GM12801 (cell line): Measurements from ENCODE around the gene TMEM266.

Experiments used
- TF ChIP-seq, protein P1 (sequence below): IDR thresholded peaks from one replicate; pipeline ENCODE4 v1.5.1; 2011; ENCODE audit warnings: control low read depth; ENCODE audit not compliant: insufficient read length; ENCODE audit errors: extremely low read depth

TMEM266 gene

GRCh38 chr15:76222159-76222558 is 162.4 kb downstream of the TMEM266 start:
- TF ChIP-seq, protein P1, sequence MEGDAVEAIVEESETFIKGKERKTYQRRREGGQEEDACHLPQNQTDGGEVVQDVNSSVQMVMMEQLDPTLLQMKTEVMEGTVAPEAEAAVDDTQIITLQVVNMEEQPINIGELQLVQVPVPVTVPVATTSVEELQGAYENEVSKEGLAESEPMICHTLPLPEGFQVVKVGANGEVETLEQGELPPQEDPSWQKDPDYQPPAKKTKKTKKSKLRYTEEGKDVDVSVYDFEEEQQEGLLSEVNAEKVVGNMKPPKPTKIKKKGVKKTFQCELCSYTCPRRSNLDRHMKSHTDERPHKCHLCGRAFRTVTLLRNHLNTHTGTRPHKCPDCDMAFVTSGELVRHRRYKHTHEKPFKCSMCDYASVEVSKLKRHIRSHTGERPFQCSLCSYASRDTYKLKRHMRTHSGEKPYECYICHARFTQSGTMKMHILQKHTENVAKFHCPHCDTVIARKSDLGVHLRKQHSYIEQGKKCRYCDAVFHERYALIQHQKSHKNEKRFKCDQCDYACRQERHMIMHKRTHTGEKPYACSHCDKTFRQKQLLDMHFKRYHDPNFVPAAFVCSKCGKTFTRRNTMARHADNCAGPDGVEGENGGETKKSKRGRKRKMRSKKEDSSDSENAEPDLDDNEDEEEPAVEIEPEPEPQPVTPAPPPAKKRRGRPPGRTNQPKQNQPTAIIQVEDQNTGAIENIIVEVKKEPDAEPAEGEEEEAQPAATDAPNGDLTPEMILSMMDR, result no peak

- TF ChIP-seq, protein P1, result no peak
These were observed 163.7 kb downstream of the TMEM266 start for GRCh38 chr15:76223521-76223920.

GRCh38 chr15:76229266-76229665 is 169.5 kb downstream of the TMEM266 start:
- TF ChIP-seq, protein P1, result no peak

DNA sequence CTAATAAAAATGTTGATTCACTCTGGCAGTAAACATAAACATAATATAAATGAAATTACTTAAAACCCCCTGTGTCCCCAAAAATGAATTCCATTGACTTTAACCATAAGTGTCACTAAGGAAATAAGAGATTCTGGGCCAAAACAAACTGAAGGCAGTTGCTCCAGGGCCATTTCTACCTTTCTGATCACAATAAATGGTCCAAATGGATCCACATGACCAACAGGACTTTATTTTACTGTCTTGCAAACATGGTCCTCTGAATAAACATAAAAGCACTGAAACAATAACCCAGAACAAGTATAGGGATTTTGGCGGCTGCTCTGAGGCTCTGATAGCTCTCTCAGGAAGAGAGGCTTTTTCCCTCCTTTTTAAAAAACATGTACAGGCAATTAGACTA is 174.1 kb downstream of the TMEM266 start:
- TF ChIP-seq, protein P1, result no peak

DNA sequence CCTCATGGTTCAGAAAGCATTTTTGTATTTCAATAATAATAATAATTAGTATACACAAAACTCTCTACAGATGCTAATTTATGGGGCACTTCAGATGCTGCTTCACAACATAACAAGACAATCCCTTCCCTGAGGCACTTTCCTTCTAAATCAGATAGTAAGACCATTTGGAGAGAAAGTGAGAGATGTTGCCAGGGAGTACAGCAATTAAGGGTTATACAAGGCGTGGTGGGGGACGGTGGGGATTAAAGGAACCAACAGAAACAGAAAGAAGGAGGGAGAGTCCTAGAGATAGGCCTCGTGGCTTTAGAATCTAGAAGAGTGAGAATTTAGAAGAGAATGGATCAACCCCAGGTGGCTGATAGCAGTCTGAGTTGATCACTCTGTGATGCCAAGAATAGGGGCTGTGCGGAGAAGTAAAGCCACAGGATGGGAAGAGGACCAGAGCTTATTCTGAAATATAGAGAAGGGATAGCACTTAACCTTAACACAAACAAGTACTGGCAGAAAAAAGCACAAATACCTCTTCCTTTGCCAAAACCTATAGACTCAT is 174.6 kb downstream of the TMEM266 start:
- TF ChIP-seq, protein P1, result no peak

GRCh38 chr15:76235186-76235826 is 175.5 kb downstream of the TMEM266 start:
- TF ChIP-seq, protein P1, result no peak

GRCh38 chr15:76236350-76236749 is 176.6 kb downstream of the TMEM266 start:
- TF ChIP-seq, protein P1, result no peak
